ENCODE data around the gene OGT. TPM values are rescaled to one million over a fixed set of nuclear protein-coding genes. Genes with fewer than 3 reads are reported as not detected.

OGT gene
- total and polyA plus RNA-seq, 10 of the 15 experiments (the other 5 are each of a cell fraction or from before 2014, with no cell fraction given) = 38.2 to 671 (median 107) TPM

DNA sequence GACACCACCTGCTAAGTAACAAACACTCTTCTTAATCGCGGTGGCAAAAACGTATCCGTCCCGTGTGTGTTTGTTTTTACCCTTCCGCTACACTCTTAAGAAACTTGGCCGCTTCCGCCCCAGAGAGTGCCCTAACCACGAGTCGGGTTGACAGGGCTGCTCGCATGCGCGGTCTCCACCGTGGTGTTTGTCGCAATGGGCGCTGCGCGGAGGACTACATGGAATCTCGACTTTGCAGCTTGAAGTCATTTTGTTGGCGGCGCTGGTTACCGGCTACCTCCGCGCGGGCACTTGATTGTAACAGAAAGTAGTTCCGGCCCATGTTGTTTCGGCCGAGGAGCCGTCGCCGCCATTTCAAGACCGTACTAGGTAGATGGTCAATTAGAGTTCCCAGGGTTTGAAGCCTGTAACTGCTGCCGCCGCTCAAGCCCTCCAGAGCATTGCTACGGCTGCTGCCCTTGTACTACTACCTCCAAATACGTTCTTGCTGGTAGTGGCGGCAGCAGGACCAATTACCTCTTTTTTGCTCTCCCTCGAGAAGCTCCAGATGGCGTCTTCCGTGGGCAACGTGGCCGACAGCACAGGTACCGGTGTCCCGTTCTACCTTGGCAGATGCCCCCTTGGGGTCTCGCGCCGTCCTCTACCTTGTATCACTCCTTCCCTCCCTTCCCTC is at the start of gene OGT (continued):
- TF ChIP-seq, protein P1, sequence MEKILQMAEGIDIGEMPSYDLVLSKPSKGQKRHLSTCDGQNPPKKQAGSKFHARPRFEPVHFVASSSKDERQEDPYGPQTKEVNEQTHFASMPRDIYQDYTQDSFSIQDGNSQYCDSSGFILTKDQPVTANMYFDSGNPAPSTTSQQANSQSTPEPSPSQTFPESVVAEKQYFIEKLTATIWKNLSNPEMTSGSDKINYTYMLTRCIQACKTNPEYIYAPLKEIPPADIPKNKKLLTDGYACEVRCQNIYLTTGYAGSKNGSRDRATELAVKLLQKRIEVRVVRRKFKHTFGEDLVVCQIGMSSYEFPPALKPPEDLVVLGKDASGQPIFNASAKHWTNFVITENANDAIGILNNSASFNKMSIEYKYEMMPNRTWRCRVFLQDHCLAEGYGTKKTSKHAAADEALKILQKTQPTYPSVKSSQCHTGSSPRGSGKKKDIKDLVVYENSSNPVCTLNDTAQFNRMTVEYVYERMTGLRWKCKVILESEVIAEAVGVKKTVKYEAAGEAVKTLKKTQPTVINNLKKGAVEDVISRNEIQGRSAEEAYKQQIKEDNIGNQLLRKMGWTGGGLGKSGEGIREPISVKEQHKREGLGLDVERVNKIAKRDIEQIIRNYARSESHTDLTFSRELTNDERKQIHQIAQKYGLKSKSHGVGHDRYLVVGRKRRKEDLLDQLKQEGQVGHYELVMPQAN (conservative IDR thresholded peaks at IDR 0.05) = peak; percentile 40
- TF ChIP-seq, protein P2, sequence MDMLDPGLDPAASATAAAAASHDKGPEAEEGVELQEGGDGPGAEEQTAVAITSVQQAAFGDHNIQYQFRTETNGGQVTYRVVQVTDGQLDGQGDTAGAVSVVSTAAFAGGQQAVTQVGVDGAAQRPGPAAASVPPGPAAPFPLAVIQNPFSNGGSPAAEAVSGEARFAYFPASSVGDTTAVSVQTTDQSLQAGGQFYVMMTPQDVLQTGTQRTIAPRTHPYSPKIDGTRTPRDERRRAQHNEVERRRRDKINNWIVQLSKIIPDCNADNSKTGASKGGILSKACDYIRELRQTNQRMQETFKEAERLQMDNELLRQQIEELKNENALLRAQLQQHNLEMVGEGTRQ (IDR thresholded peaks at IDR 0.05; ENCODE audit: borderline replicate concordance, low read depth, low read length) = no peak
- TF ChIP-seq IRF4 (IDR thresholded peaks at IDR 0.05; ENCODE audit: low read depth, low read length) (peak; percentile 67; the same call in 1 of the 2 replicates), TARDBP (IDR thresholded peaks at IDR 0.05; ENCODE audit: borderline replicate concordance) (peak; percentile 89), E4F1 (IDR thresholded peaks at IDR 0.05; ENCODE audit: borderline replicate concordance, partially characterized antibody) (no peak), EP300 (IDR thresholded peaks at IDR 0.05; ENCODE audit: borderline replicate concordance in 1 of 2, control insufficient read depth in 1 of 2, low read depth in 2 of 2, low read length in 2 of 2) (peak in 1 of 2 experiments; percentile 49; a peak in 1 of 4 replicates), ZSCAN29 (IDR thresholded peaks at IDR 0.05) (no peak), CBFB (IDR thresholded peaks at IDR 0.05; ENCODE audit: low read depth) (peak; percentile 70), MXI1 (IDR thresholded peaks at IDR 0.05; ENCODE audit: low read depth, low read length) (peak; percentile 74), YY1 (IDR thresholded peaks at IDR 0.05; ENCODE audit: low read depth, low read length) (peak; percentile 96), POLR2AphosphoS5 (IDR thresholded peaks at IDR 0.05; ENCODE audit: low read length) (peak; percentile 97), SREBF2 (IDR thresholded peaks at IDR 0.05; ENCODE audit: low read length) (no peak)

Measured in GM12878 (cell line).